HepG2 (cell line): ENCODE measurements around the gene FGD3. TPM values are rescaled to one million over a fixed set of nuclear protein-coding genes. Genes with fewer than 3 reads are reported as not detected.

Experiments
- CBFB ChIP-seq: sonication (generic); formaldehyde crosslinking; IDR thresholded peaks from 2 replicates; pipeline ENCODE4 v1.4.0; 2020; ENCODE audit warnings: missing genetic modification reagents
- NBN ChIP-seq: fragments of 450-650 bp; conservative IDR thresholded peaks from 2 replicates; pipeline ENCODE4 v1.6.1; 2017
- NFYC ChIP-seq: IDR thresholded peaks from 2 replicates; pipeline ENCODE4 v1.6.1; 2016; ENCODE audit warnings: missing genetic modification reagents, missing compliant biosample characterization
- NKX3-1 ChIP-seq: sonication (generic); formaldehyde crosslinking; IDR thresholded peaks from 2 replicates; pipeline ENCODE4 v1.5.0; 2020; ENCODE audit warnings: missing genetic modification reagents
- SAFB2 ChIP-seq: sonication (generic); formaldehyde crosslinking; IDR thresholded peaks from 2 replicates; pipeline ENCODE4 v1.5.1; 2020; ENCODE audit warnings: missing genetic modification reagents, low read depth, mild to moderate bottlenecking, borderline replicate concordance
- XRCC5 ChIP-seq: fragments of 200-400 bp; formaldehyde crosslinking; optimal IDR thresholded peaks from 2 replicates; pipeline ENCODE3; 2017; ENCODE audit warnings: mild to moderate bottlenecking, low read length
- ZEB1 ChIP-seq: IDR thresholded peaks from 2 replicates; pipeline ENCODE4 v1.6.1; 2012; ENCODE audit warnings: mild to moderate bottlenecking, low read depth, inconsistent platforms; ENCODE audit not compliant: insufficient replicate concordance
- ZFP36L2 ChIP-seq: sonication (generic); formaldehyde crosslinking; IDR thresholded peaks from 2 replicates; pipeline ENCODE4 v1.4.0; 2020; ENCODE audit warnings: missing genetic modification reagents
- ZNF282 ChIP-seq: fragments of 450-650 bp; IDR thresholded peaks from 2 replicates; pipeline ENCODE4 v1.6.1; 2018; ENCODE audit not compliant: partially characterized antibody
- ZNF562 ChIP-seq: sonication (generic); formaldehyde crosslinking; IDR thresholded peaks from 2 replicates; pipeline ENCODE4 v1.8.0; 2022; ENCODE audit warnings: missing genetic modification reagents, borderline replicate concordance
- polyA plus RNA-seq, 8 experiments: library from polyadenylated mRNA; depleted of rRNA in 3 of 8; stranded (reverse) in 7 of 8; unstranded in 1 of 8; fragments of >200 nt; fragmentation: Illumina TruSeq in 4 of 8; extraction: Trizol in 4 of 8; gene quantifications; 2 replicates each; pipeline versions ENCODE4 v1.2.1 to v1.2.3, GENCODE V29; 2011 to 2016; ENCODE audit warnings: low read depth in 4 of 8, missing spikeins in 1 of 8, mixed read lengths in 1 of 8; ENCODE audit not compliant: insufficient read depth in 1 of 8
- total RNA-seq, 5 experiments: library from RNA; depleted of rRNA; stranded (reverse); fragments of >200 nt; fragmentation: Illumina TruSeq; extraction: Trizol; gene quantifications; 2 replicates each; pipeline ENCODE4 v1.2.3, GENCODE V29; 2016; ENCODE audit warnings: low read depth in 1 of 5
- TF ChIP-seq, protein P1 (sequence below): sonication (generic); formaldehyde crosslinking; IDR thresholded peaks from 2 replicates; pipeline ENCODE4 v1.4.0; 2020; ENCODE audit warnings: missing genetic modification reagents, mild to moderate bottlenecking, borderline replicate concordance
- TF ChIP-seq, protein P2 (sequence below): sonication (generic); formaldehyde crosslinking; IDR thresholded peaks from 2 replicates; pipeline ENCODE4 v1.5.0; 2020; ENCODE audit warnings: mild to moderate bottlenecking, missing genetic modification reagents
- TF ChIP-seq, protein P3 (sequence below): IDR thresholded peaks from 2 replicates; pipeline ENCODE4 v1.6.1; 2018; ENCODE audit warnings: missing genetic modification reagents, mild to moderate bottlenecking, missing compliant biosample characterization
- TF ChIP-seq, protein P4 (sequence below): sonication (generic); formaldehyde crosslinking; IDR thresholded peaks from 2 replicates; pipeline ENCODE4 v1.8.1; 2023; ENCODE audit warnings: mild to moderate bottlenecking, inconsistent platforms, moderate library complexity, missing genetic modification reagents, borderline replicate concordance
- TF ChIP-seq, protein P5 (sequence below): sonication (generic); formaldehyde crosslinking; IDR thresholded peaks from 2 replicates; pipeline ENCODE4 v1.4.0; 2020; ENCODE audit warnings: missing genetic modification reagents, borderline replicate concordance
- TF ChIP-seq, protein P6 (sequence below): sonication (generic); formaldehyde crosslinking; IDR thresholded peaks from 2 replicates; pipeline ENCODE4 v1.4.0; 2020; ENCODE audit warnings: missing genetic modification reagents

The FGD3 gene
- total and polyA plus RNA-seq, 2 of the 13 experiments (the other 11 are each of a cell fraction or from before 2014, with no cell fraction given) = 0.53 to 1.1 TPM

DNA sequence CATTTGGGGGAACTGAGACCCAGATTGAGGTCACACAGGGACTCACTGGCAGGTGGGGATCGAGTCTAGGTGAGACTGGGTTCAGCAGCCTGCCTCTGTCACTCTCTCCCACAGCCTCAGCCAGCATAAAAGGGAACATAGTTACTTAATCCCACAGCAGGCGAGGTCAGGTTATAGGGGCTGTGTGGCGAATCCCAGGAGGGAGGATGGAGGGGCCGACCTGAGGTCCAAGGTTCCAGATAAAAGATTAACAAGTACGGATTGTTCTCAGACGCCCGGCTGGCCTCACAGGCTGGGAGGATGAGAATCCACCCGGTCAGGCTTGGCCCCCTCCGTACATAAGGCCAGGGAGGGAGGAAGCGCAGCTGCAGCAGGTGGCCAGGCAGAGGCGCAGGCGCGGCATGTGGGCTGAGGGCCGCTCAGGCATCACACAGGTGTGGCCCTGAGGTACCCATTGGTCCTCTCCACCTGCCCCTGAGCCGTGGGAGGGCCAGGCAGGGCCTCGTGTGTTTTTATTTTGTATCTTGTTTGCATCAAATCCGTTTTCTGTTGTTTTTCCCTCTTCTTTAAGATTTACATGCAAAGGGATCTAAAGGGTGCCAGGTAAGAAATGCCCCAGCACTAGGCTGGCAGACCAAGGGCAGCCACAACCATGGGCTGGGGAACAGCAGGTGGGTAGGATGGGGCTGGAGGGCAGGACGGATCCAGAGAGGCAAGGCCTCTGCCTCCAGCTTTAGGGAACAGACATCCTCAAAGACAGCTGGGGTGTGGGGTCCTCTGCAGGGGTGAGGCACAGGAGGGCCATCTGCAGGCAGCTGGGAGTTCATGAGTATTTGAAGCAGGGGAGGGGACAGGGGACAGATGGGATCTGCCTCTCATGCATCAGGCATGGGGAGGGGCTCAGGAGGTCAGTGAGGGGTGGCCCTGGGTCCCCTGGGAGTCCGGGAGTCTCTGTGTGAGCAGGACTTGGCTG, 114.8 kb downstream of the FGD3 start (continued):
- TF ChIP-seq, protein P1, sequence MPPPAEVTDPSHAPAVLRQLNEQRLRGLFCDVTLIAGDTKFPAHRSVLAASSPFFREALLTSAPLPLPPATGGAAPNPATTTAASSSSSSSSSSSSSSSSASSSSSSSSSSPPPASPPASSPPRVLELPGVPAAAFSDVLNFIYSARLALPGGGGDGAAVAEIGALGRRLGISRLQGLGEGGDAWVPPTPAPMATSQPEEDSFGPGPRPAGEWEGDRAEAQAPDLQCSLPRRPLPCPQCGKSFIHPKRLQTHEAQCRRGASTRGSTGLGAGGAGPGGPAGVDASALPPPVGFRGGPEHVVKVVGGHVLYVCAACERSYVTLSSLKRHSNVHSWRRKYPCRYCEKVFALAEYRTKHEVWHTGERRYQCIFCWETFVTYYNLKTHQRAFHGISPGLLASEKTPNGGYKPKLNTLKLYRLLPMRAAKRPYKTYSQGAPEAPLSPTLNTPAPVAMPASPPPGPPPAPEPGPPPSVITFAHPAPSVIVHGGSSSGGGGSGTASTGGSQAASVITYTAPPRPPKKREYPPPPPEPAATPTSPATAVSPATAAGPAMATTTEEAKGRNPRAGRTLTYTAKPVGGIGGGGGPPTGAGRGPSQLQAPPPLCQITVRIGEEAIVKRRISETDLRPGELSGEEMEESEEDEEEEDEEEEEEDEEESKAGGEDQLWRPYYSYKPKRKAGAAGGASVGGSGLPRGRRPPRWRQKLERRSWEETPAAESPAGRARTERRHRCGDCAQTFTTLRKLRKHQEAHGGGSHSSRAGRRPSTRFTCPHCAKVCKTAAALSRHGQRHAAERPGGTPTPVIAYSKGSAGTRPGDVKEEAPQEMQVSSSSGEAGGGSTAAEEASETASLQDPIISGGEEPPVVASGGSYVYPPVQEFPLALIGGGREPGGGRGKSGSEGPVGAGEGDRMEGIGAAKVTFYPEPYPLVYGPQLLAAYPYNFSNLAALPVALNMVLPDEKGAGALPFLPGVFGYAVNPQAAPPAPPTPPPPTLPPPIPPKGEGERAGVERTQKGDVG = no peak
- TF ChIP-seq SAFB2 (CRISPR knock-in tag) (no peak; the same call in 1 of the 2 replicates), NBN (no peak), ZEB1 (peak; percentile 56), NKX3-1 (CRISPR knock-in tag) (no peak), ZNF562 (no peak), CBFB (CRISPR knock-in tag) (no peak), XRCC5 (peak; percentile 84), NFYC (CRISPR knock-in tag) (no peak), ZFP36L2 (CRISPR knock-in tag) (no peak), ZNF282 (no peak)
- TF ChIP-seq, protein P2, sequence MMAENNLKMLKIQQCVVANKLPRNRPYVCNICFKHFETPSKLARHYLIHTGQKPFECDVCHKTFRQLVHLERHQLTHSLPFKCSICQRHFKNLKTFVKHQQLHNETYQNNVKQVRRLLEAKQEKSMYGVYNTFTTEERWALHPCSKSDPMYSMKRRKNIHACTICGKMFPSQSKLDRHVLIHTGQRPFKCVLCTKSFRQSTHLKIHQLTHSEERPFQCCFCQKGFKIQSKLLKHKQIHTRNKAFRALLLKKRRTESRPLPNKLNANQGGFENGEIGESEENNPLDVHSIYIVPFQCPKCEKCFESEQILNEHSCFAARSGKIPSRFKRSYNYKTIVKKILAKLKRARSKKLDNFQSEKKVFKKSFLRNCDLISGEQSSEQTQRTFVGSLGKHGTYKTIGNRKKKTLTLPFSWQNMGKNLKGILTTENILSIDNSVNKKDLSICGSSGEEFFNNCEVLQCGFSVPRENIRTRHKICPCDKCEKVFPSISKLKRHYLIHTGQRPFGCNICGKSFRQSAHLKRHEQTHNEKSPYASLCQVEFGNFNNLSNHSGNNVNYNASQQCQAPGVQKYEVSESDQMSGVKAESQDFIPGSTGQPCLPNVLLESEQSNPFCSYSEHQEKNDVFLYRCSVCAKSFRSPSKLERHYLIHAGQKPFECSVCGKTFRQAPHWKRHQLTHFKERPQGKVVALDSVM (CRISPR knock-in tag) = no peak
- TF ChIP-seq, protein P3, sequence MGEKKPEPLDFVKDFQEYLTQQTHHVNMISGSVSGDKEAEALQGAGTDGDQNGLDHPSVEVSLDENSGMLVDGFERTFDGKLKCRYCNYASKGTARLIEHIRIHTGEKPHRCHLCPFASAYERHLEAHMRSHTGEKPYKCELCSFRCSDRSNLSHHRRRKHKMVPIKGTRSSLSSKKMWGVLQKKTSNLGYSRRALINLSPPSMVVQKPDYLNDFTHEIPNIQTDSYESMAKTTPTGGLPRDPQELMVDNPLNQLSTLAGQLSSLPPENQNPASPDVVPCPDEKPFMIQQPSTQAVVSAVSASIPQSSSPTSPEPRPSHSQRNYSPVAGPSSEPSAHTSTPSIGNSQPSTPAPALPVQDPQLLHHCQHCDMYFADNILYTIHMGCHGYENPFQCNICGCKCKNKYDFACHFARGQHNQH = no peak; the same call in 1 of the 2 replicates
- TF ChIP-seq, protein P4, sequence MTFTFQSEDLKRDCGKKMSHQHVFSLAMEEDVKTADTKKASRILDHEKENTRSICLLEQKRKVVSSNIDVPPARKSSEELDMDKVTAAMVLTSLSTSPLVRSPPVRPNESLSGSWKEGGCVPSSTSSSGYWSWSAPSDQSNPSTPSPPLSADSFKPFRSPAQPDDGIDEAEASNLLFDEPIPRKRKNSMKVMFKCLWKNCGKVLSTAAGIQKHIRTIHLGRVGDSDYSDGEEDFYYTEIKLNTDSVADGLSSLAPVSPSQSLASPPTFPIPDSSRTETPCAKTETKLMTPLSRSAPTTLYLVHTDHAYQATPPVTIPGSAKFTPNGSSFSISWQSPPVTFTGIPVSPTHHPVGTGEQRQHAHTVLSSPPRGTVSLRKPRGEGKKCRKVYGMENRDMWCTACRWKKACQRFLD = no peak
- TF ChIP-seq, protein P5, sequence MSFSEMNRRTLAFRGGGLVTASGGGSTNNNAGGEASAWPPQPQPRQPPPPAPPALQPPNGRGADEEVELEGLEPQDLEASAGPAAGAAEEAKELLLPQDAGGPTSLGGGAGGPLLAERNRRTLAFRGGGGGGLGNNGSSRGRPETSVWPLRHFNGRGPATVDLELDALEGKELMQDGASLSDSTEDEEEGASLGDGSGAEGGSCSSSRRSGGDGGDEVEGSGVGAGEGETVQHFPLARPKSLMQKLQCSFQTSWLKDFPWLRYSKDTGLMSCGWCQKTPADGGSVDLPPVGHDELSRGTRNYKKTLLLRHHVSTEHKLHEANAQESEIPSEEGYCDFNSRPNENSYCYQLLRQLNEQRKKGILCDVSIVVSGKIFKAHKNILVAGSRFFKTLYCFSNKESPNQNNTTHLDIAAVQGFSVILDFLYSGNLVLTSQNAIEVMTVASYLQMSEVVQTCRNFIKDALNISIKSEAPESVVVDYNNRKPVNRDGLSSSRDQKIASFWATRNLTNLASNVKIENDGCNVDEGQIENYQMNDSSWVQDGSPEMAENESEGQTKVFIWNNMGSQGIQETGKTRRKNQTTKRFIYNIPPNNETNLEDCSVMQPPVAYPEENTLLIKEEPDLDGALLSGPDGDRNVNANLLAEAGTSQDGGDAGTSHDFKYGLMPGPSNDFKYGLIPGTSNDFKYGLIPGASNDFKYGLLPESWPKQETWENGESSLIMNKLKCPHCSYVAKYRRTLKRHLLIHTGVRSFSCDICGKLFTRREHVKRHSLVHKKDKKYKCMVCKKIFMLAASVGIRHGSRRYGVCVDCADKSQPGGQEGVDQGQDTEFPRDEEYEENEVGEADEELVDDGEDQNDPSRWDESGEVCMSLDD (CRISPR knock-in tag) = no peak
- TF ChIP-seq, protein P6, sequence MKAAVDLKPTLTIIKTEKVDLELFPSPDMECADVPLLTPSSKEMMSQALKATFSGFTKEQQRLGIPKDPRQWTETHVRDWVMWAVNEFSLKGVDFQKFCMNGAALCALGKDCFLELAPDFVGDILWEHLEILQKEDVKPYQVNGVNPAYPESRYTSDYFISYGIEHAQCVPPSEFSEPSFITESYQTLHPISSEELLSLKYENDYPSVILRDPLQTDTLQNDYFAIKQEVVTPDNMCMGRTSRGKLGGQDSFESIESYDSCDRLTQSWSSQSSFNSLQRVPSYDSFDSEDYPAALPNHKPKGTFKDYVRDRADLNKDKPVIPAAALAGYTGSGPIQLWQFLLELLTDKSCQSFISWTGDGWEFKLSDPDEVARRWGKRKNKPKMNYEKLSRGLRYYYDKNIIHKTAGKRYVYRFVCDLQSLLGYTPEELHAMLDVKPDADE (CRISPR knock-in tag) = no peak
